GM19455 (cell line): ENCODE results near the gene TAPBPL.
A peak's percentile ranks its signal among the peaks of the same experiment; 100 is the strongest.
"Not testable (repeated sequence)": the region's sequence is repeated elsewhere in the genome, so short reads cannot be mapped to it uniquely, and the experiment has no call there.

Source experiments
- ATAC-seq: cut with Tn5 transposase; IDR thresholded peaks from one replicate; pipeline ENCODE4 v1.9.1; 2021; ENCODE audit not compliant: unreplicated experiment

Gene TAPBPL

DNA sequence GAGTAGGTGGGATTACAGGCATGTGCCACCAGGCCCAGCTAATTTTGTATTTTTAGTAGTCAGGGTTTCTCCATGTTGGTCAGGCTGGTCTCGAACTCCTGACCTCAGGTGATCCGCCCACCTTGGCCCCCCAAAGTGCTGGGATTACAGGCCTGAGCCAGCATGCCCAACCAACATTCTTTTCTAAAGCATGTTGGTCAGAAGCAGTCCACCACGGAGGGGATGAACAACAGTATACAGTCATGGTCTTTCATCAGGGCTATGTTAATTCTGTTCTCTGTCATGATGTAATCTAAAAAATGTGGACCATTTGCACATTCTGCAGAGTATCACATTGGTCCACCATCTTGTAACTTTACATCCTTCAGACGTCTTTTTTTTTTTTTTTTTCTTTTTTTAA, 37.6 kb downstream of the TAPBPL start:
- no peak for ATAC-seq

DNA sequence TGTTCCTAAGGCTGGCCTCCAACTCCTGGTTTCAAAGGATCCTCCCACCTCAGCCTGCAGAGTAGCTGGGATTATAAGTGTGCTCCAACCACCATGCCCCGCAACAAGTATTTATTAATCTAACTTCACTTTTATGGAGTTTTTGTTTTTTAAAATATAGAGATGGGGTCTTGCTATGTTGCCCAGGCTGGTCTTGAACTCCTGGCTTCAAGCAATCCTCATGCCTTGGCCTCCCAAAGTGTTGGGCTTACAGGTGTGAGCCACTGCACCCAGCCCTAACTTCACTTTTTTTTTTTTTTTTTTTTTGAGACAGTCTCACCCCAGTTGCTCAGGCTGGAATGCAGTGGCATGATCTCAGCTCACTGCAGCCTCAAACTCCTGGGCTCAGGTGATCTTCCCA, 38.8 kb downstream of the TAPBPL start:
- ATAC-seq, result not testable (repeated sequence)

DNA sequence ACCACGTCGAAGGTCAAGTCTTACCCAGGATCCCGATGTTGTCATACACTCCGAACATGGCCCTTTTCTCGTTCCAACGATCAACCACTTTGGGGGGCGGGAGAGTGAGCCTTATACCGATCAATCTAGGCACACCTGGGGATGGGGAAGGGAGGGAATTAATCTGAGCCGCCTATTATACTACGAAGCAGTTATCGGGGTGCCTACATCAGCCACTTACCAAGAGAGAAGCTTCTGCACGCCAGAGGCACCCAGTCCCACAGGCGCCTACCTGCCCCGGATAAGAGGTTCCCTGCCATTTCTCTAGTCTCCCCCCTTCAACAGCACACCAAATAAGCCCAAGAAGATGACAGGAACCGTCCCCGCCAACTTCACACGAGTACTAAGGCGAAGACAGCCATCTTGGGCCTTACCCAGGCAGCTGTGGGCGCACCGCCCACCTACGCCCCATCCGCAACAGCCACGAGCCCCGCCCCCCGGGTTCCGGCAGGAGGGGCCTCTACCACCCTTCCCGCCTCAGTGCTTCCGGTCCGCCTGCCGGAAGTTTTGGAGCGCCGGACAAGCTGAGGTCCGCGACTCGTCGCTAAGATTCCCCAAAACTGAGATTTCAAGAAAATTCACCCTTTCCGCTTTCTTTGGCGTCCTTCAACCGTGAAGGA, 41.1 kb downstream of the TAPBPL start, which contains the start of gene MRPL51:
TSS of gene MRPL51 (minus strand) at position 425 of the 659 bp plus-strand sequence. CDS start at position 299, 126 bp downstream.
- ATAC-seq, result peak; percentile 58

DNA sequence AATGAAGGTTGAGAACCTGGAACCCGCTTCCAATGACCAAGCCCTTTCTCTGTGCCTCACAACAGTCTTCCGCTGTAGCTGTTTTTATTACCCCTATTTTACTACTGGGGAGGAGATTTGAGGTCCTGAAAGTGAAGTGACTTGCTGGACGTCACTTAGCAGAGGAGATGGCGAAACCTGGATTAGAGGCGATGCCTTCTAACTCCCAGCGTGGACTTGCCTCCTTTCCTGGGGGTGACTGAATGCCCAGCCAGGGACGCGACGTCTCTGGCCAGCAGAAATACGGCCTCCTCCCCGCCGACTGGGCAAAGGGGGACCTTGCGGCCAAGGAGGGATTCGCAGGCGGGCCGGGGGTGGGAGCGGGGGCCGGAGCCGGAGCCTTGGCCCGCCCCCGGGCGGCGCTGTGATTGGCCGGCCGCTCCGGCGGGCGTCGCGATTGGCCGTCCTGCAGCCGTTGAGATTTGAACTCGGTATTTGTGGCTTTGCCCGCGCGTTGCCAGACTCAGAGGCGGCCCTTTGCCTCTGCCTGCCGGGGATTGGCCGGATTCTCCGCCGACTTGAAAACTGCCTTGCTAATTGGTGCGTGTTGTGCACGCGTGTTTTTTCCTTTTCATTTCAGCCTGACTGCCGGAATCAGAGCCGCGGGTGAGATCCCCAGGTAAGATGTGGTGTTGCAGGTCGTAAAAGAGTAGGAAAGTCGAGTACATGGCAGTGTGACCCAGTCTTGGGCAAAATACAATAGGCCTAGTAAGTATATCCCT, 41.8 kb downstream of the TAPBPL start, which contains the start of gene NCAPD2:
TSS of gene NCAPD2 (plus strand) at position 606 of the 761 bp plus-strand sequence. CDS start 997 bp downstream, outside the sequence.
- peak; percentile 80 for ATAC-seq

DNA sequence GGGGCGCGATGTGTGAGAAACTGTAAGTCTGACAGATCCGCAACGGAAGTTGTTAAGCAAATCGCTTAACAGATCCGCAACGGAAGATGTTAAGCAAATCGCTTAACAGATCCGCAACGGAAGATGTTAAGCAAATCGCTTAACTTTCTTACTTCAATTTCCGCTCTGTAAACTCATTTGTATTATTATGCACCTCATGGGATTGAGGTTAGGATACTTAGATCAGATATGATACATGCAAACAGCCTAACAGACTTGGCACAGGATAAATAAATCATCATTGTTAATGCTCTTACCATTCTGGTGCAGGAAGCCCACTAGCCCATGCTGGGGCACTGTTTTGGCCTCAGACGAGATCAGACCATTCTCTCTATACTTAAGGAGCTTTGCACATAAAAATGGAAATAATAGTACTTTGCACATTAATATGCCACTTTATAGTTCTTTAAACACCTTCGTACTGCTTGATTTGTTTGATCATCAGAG, 42.5 kb downstream of the TAPBPL start:
- peak; percentile 28 for ATAC-seq

DNA sequence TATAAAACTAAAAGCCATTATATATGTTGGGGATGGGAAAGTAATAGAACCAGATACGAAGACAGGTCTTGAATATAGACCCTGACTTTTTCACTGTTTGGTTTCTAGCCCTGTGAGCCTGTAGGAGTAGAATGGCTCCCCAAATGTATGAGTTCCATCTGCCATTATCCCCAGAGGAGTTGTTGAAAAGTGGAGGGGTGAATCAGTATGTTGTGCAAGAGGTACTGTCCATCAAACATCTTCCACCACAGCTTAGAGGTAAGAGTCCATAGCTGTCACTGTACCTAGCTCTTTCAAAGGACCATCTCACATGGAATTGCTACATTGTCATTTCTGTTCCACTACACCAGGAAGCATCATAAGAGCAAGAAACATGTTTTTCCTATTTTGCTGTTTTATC, 43.1 kb downstream of the TAPBPL start:
- ATAC-seq, result no peak

DNA sequence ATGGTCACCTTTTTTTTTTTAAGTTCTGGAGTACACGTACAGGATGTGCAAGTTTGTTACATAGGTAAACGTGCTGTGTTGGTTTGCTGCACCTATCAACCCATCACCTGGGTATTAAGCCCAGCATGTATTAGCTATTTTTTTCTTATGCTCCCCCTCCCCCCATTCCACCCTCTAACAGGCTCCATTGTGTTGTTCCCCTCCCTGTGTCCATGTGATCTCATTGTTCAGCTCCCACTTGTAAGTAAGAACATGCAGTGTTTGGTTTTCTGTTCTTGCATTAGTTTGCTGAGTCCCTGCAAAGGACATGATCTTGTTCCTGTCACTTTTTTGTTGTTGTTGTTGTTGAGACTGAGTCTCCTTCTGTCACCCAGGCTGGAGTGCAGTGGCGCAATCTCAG, 45.4 kb downstream of the TAPBPL start:
- not testable (repeated sequence) for ATAC-seq

DNA sequence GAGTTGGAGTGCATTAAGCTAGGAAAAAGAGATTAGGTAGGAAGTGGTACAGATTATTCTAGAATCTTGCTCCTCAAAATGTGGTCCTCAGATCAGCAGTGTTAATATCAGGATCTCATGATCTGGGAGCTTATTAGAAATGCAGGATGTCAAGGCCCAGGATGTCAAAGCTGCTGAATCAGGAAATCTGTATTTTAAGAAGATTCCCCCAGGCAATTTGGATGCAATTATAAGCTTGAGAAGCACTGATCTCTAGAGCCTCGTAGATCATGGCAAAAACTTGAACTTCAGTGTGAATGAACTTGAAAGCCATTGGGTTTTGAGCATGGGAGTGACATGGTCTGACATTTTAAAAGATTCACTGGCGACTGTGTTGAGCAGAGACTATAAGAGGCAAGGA, 48.6 kb downstream of the TAPBPL start:
- ATAC-seq, result no peak

DNA sequence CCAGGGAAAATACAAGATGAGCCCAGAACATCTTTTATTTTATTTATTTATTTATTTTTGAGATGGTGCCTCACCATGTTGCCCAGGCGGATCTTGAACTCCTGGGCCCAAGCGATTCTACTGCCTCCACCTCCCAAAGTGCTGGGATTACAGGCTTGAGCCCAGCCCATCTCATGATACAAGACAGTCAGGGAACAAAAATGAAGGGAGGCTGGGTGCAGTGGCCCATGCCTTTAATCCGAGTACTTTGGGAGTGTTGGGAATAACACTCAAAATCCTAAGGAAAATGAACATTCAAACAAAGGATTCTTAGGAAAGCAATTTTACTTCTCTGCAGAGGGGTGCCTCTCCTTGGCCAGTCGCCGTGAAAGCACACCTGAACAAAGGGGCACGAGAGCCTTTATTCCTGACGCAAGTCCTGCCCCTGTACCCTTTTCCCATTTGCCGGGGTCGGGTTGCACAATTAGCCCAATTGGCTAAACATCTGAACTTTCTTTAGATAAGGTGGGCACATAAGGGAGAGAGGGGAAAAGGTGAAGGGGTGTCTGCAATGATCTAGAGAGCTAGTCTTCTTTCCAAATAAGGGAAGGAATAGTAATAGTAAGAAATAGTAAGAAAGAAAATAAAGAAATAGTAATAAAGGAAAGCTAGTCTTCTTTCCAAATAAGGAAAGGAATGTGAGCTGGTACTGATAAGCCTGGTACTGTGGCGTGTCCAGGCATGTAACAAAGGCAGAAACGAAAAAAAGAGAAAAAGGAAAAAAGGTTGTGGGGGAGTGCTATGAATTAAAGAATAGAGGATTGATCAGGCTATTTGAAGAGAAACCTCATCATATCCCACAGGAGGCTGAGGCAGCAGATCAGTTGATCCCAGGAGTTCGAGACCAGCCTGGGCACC, 55.5 kb downstream of the TAPBPL start:
- ATAC-seq, result no peak

DNA sequence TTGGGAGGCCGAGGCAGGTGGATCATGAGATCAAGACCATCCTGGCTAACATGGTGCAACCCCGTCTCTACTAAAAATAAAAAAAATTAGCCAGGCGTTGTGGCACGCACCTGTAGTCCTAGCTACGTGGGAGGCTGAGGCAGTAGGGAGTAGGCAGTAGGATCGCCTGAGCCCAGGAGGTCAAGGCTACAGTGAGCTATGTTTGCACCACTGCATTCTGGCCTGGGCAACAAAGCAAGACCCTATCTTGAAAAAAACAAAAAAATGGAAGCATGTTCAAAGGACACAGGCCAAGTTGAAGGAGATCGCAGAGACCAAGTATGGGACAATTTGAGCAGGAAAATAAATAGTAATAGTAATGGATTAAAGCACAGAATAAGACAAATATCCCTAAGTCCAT, 56.2 kb downstream of the TAPBPL start:
- no peak for ATAC-seq
